Endothelial cell of umbilical vein (primary cell): ENCODE measurements around the gene TLCD3B. TPM values are rescaled to one million over a fixed set of nuclear protein-coding genes. Genes with fewer than 3 reads are reported as not detected.
A peak's percentile ranks its signal among the peaks of the same experiment; 100 is the strongest.

Experiments
- BruUV-seq: library from RNA; stranded (reverse); fragments of 400-500 nt; replicated peaks from 2 replicates; lab custom pipeline; 2021; lab: Mats Ljungman, UMichigan
- CTCF ChIA-PET: fragments of 300-600, 350-600 bp; sonication (Branson Sonifier 250); formaldehyde crosslinking; loops from one replicate; lab custom pipeline; 2021; ENCODE audit warnings: antibody characterized with exemption, inconsistent platforms; lab: Charles Lee
- POLR2A ChIA-PET: fragments of 300-600, 350-600 bp; sonication (Branson Sonifier 250); formaldehyde crosslinking; loops from one replicate; lab custom pipeline; 2021; ENCODE audit warnings: antibody characterized with exemption, inconsistent platforms; lab: Charles Lee
- DNase-seq: peaks from one replicate; pipeline ENCODE4 v3.0.0-alpha.2; 2011; ENCODE audit warnings: low read depth, low spot score
- FAIRE-seq: peaks from 2 replicates; lab custom pipeline; 2011; peaks lifted over from hg19 to GRCh38; lab: Jason Lieb, UNC
- H2AFZ ChIP-seq: 2 replicates; pipeline ENCODE4 v1.6.0; 2012; ENCODE audit warnings: low read depth, low read length, control low read depth, inconsistent platforms
- H3K27ac ChIP-seq: 2 replicates; pipeline ENCODE4 v1.5.1; 2011; ENCODE audit warnings: low read depth, mild to moderate bottlenecking, control low read depth, low read length, moderate library complexity; ENCODE audit not compliant: insufficient read depth
- H3K27me3 ChIP-seq, 2 experiments: 2 replicates each; pipeline versions ENCODE4 v1.6.0 to v1.6.1; 2011; ENCODE audit warnings: low read length in 2 of 2, mixed read lengths in 1 of 2; ENCODE audit not compliant: control insufficient read depth in 2 of 2, insufficient read depth in 2 of 2
- H3K36me3 ChIP-seq, 2 experiments: 2 replicates in 1 of 2; 3 replicates in 1 of 2; pipeline ENCODE4 v1.5.1; 2011; ENCODE audit warnings: low read length in 2 of 2, mild to moderate bottlenecking in 1 of 2, moderate library complexity in 1 of 2; ENCODE audit not compliant: control insufficient read depth in 2 of 2, insufficient read depth in 2 of 2; ENCODE audit errors: extremely low read depth in 1 of 2
- H3K4me1 ChIP-seq: 3 replicates; pipeline ENCODE4 v1.5.1; 2011; ENCODE audit warnings: mild to moderate bottlenecking, low read length; ENCODE audit not compliant: control insufficient read depth, insufficient read depth; ENCODE audit errors: extremely low read depth
- H3K4me2 ChIP-seq: 2 replicates; pipeline ENCODE4 v1.6.1; 2011; ENCODE audit warnings: low read length, control low read depth, mixed read lengths; ENCODE audit not compliant: insufficient read depth
- H3K4me3 ChIP-seq, 3 experiments: fragments of 200-600 bp in 1 of 3; sonication (generic), shearing (Covaris generic) in 1 of 3; replicated peaks in 1 of 3; 2 replicates each; pipeline ENCODE4 v1.5.1; 2011 to 2016; ENCODE audit warnings: control low read depth in 3 of 3, low read length in 3 of 3, mild to moderate bottlenecking in 2 of 3, inconsistent platforms in 1 of 3, low read depth in 1 of 3, moderate library complexity in 1 of 3; ENCODE audit not compliant: insufficient read depth in 1 of 3
- H3K79me2 ChIP-seq: 2 replicates; pipeline ENCODE4 v1.6.0; 2012; ENCODE audit warnings: low read length, inconsistent platforms; ENCODE audit not compliant: control insufficient read depth, insufficient read depth
- H3K9ac ChIP-seq: replicated peaks from 2 replicates; pipeline ENCODE3; 2011; ENCODE audit warnings: low read length, control low read depth; ENCODE audit not compliant: insufficient read depth; ENCODE audit errors: extremely low read depth
- H3K9me1 ChIP-seq: replicated peaks from 3 replicates; pipeline ENCODE4 v1.6.0; 2011; ENCODE audit warnings: mild to moderate bottlenecking, low read length; ENCODE audit not compliant: control insufficient read depth, insufficient read depth; ENCODE audit errors: extremely low read depth
- H3K9me3 ChIP-seq: replicated peaks from 2 replicates; pipeline ENCODE4 v1.5.1; 2012; ENCODE audit warnings: low read length, inconsistent platforms; ENCODE audit not compliant: control insufficient read depth, insufficient read depth
- H4K20me1 ChIP-seq: replicated peaks from 2 replicates; pipeline ENCODE3; 2011; ENCODE audit warnings: mild to moderate bottlenecking, low read length; ENCODE audit not compliant: control insufficient read depth, insufficient read depth; ENCODE audit errors: extremely low read depth
- CTCF ChIP-seq, 2 donors: IDR thresholded peaks; 1 replicate in 1 of 2; 2 replicates in 1 of 2; pipeline ENCODE4 v1.5.1; 2011; ENCODE audit warnings: low read length in 2 of 2, mild to moderate bottlenecking in 2 of 2, moderate library complexity in 2 of 2, control low read depth in 1 of 2, inconsistent platforms in 1 of 2, low read depth in 1 of 2; ENCODE audit not compliant: insufficient read depth in 1 of 2; ENCODE audit errors: extremely low read depth in 1 of 2
- EZH2 ChIP-seq: IDR thresholded peaks from 2 replicates; pipeline ENCODE4 v1.6.1; 2012; ENCODE audit warnings: borderline replicate concordance, low read depth, mild to moderate bottlenecking, moderate library complexity, low read length, inconsistent platforms; ENCODE audit not compliant: severe bottlenecking
- FOS ChIP-seq: IDR thresholded peaks from 2 replicates; pipeline ENCODE4 v1.6.1; 2011; ENCODE audit warnings: mild to moderate bottlenecking, low read length, moderate library complexity, borderline replicate concordance; ENCODE audit not compliant: insufficient read depth
- GATA2 ChIP-seq: IDR thresholded peaks from 2 replicates; pipeline ENCODE4 v1.7.0; 2011; ENCODE audit warnings: low read depth, mild to moderate bottlenecking, moderate library complexity, mixed read lengths, low read length; ENCODE audit not compliant: insufficient read length, insufficient read depth
- JUN ChIP-seq: IDR thresholded peaks from 2 replicates; pipeline ENCODE4 v1.6.1; 2011; ENCODE audit warnings: borderline replicate concordance, low read depth; ENCODE audit not compliant: insufficient read length, insufficient read depth
- MAX ChIP-seq: IDR thresholded peaks from 2 replicates; pipeline ENCODE4 v1.6.1; 2011; ENCODE audit not compliant: insufficient read depth, insufficient read length
- MYC ChIP-seq: IDR thresholded peaks from one replicate; pipeline ENCODE4 v1.6.1; 2011; ENCODE audit warnings: mild to moderate bottlenecking, low read depth, low read length
- POLR2A ChIP-seq: IDR thresholded peaks from 2 replicates; pipeline ENCODE4 v1.6.1; 2012; ENCODE audit warnings: low read depth, mild to moderate bottlenecking, control low read depth, low read length
- POLR2AphosphoS5 ChIP-seq: IDR thresholded peaks from 2 replicates; pipeline ENCODE4 v1.6.1; 2012; ENCODE audit warnings: low read depth, mild to moderate bottlenecking, control low read depth, low read length, moderate library complexity; ENCODE audit not compliant: insufficient read depth
- dilution Hi-C: fragments of 300-500 bp; cut with MboI; formaldehyde crosslinking; loops from one replicate; pipeline ENCODE4 v1.15.0; 2019; ENCODE audit warnings: low sequenced_read_pairs; ENCODE audit not compliant: extremely low pct_ligation_motif_present
- intact Hi-C: fragments of 100-400 bp; cut with micrococcal nuclease; formaldehyde crosslinking; loops from one replicate; pipeline ENCODE4 v1.10.0; 2022
- polyA plus RNA-seq, 4 experiments: library from polyadenylated mRNA; depleted of rRNA in 3 of 4; stranded (reverse) in 3 of 4; unstranded in 1 of 4; fragments of >200 nt; gene quantifications; 2 replicates each; pipeline versions ENCODE4 v1.2.1 to v1.2.3, GENCODE V29; 2011 to 2012; ENCODE audit warnings: missing spikeins in 1 of 4
- total RNA-seq: library from RNA; stranded (reverse); gene quantifications from 2 replicates; pipeline ENCODE4 v1.2.3, GENCODE V29; 2021

The TLCD3B gene
- total and polyA plus RNA-seq, 2 donors (not counting 3 experiments of a cell fraction or from before 2014, with no cell fraction given): 0.37 to 0.86 TPM

DNA sequence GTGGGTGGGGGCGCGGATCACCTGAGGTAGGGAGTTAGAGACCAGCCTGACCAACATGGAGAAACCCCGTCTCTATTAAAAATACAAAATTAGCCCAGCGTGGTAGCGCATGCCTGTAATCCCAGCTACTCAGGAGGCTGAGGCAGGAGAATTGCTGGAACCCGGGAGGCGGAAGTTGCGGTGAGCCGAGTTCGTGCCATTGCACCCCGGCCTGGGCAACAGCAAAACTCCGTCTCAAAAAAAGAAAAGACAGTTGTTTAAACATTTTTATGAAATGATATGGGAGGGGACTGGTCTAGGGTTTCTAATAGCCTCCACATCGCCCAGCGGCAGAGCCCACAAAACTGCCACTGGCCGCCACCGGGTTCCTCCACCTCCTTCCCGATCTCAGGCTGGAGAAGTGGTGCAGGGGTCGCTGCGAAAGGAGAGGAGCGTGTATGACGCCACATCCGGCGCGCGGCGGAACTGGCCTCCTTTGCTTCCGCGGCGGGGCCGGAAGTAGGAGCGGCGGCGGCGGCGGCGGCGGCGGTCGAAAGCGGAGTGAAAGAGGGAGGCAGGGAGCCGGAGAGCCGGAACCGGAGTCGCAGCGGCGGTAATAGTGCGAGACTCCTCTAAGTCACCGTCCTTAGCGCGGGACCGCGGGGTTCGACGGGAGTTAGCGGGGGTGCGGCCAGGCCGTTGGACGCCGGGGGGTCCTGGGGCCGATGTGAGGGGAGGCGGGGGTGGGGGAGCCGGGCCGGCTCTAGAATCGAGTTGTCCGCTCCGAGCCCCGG, 44.6 kb upstream of the TLCD3B start, which contains the start of gene PPP4C:
PPP4C (plus strand) TSS at position 492 of the 773 bp plus-strand sequence. CDS start 384 bp downstream, outside the sequence.
- intact Hi-C loops: loop anchor here (1.0 to 2.0 kb wide), 2 partner anchors 10 to 15 kb away; partner anchors contain the start of genes ALDOA and TBX6
- CTCF ChIA-PET: interaction anchor here (0.6 to 3.2 kb wide), 7 partner anchors 10 to 433 kb away, joined by 3 to 33 read pairs (median 4); partner anchors contain the start of genes ALDOA and TBX6

GRCh38 chr16:30070490-30070889, 39.4 kb upstream of the TLCD3B start:
- intact Hi-C loops (no loop called here), dilution Hi-C loops (no loop called here)
- peaks cover 46% of the 10 kb centered on the region for H3K79me2 ChIP-seq
- no TSS peak for BruUV-seq
- H3K9ac ChIP-seq: no peak overlapping the region
- no peak overlapping the region for H2AFZ ChIP-seq
- peaks cover 19% of the 10 kb centered on the region for H3K4me1 ChIP-seq
- H3K27me3 ChIP-seq: no peaks in the 10 kb centered on the region
- no peak overlapping the region for H3K4me2 ChIP-seq
- H3K4me3 ChIP-seq: no peak overlapping the region
- no peaks in the 10 kb centered on the region for H4K20me1 ChIP-seq
- CTCF ChIA-PET: interaction anchor here (0.9 to 1.8 kb wide), 2 partner anchors 15 to 22 kb away, joined by 3 to 5 read pairs; no protein-coding TSS in a partner anchor
- TF ChIP-seq EZH2: no peak
- TF ChIP-seq JUN: no peak
- no peak for TF ChIP-seq MAX
- no peak for TF ChIP-seq FOS
- no peak for TF ChIP-seq CTCF (IDR thresholded peaks at IDR 0.05; ENCODE audit: extremely low read depth in 1 of 2, insufficient read depth in 1 of 2, low read depth in 1 of 2, low read length in 2 of 2)
- no peak for TF ChIP-seq POLR2A
- no peak for TF ChIP-seq POLR2AphosphoS5
- no peak for TF ChIP-seq GATA2
- POLR2A ChIA-PET: interaction anchor here (0.5 to 0.8 kb wide), 3 partner anchors 15 to 112 kb away, joined by 3 to 8 read pairs (median 5); partner anchors contain the start of gene TBX6
- FAIRE-seq: no peak
- no peaks in the 10 kb centered on the region for H3K9me3 ChIP-seq
- no peak overlapping the region for H3K27ac ChIP-seq
- H3K9me1 ChIP-seq: no peaks in the 10 kb centered on the region
- no peak for DNase-seq
- H3K36me3 ChIP-seq: peaks cover 24 to 42% of the 10 kb centered on the region in 2 experiments

More for the DNA sequence above, 44.6 kb upstream of the TLCD3B start, which contains the start of gene PPP4C:
- Histone ChIP-seq H3K9ac (peak within 1 kb of the TSS; percentile 88), H3K36me3 (peaks cover 13 to 29% of the 10 kb centered on the region in 2 experiments), H3K9me3 (no peaks in the 10 kb centered on the region), H3K4me1 (peaks cover 24% of the 10 kb centered on the region), H3K79me2 (peaks cover 43% of the 10 kb centered on the region), H4K20me1 (no peaks in the 10 kb centered on the region), H3K27ac (peak within 1 kb of the TSS; percentile 81), H3K4me2 (peak within 1 kb of the TSS; percentile 90), H2AFZ (peak within 1 kb of the TSS; percentile 43), H3K27me3 (no peaks in the 10 kb centered on the region), H3K4me3 (peak within 1 kb of the TSS; percentile 58 to 78 (median 76)), H3K9me1 (no peaks in the 10 kb centered on the region)
- FAIRE-seq (peak; percentile 84), DNase-seq (peak; percentile 85)
- POLR2A ChIA-PET: interaction anchor here (1.9 to 2.9 kb wide), 2 partner anchors 10 to 17 kb away, joined by 4 to 14 read pairs; partner anchors contain the start of gene ALDOA
- dilution Hi-C loops: no loop called here
- BruUV-seq: TSS peak; percentile 94
- TF ChIP-seq POLR2AphosphoS5 (peak; percentile 73), FOS (no peak), MYC (no peak), MAX (no peak), POLR2A (peak; percentile 97)
